ENCODE results near the gene GPR143.
A peak's percentile ranks its signal among the peaks of the same experiment; 100 is the strongest.

GPR143 gene

GRCh38 chrX:9708923-9709553, 56.6 kb downstream of the GPR143 start:
- FAIRE-seq: no peak
- peak; percentile 8 for DNase-seq (ENCODE audit: insufficient read length, low spot score)
- TF ChIP-seq POLR2A (IDR thresholded peaks at IDR 0.05; ENCODE audit: low read depth, low read length): no peak

- FAIRE-seq (no peak), DNase-seq (ENCODE audit: insufficient read length, low spot score) (no peak)
- TF ChIP-seq POLR2A (IDR thresholded peaks at IDR 0.05; ENCODE audit: low read depth, low read length): no peak
These were observed 57.6 kb downstream of the GPR143 start for GRCh38 chrX:9708086-9708485.

GRCh38 chrX:9707306-9708033, 58.2 kb downstream of the GPR143 start:
- no peak for DNase-seq (ENCODE audit: insufficient read length, low spot score)
- FAIRE-seq: no peak
- no peak for TF ChIP-seq POLR2A (IDR thresholded peaks at IDR 0.05; ENCODE audit: low read depth, low read length)

GRCh38 chrX:9706421-9706820, 59.2 kb downstream of the GPR143 start:
- DNase-seq (ENCODE audit: insufficient read length, low spot score): no peak
- no peak for FAIRE-seq
- TF ChIP-seq POLR2A (IDR thresholded peaks at IDR 0.05; ENCODE audit: low read depth, low read length): no peak

GRCh38 chrX:9704876-9705465, 60.7 kb downstream of the GPR143 start:
- FAIRE-seq: no peak
- DNase-seq (ENCODE audit: insufficient read length, low spot score): no peak
- TF ChIP-seq POLR2A (IDR thresholded peaks at IDR 0.05; ENCODE audit: low read depth, low read length): no peak

- FAIRE-seq (no peak), DNase-seq (ENCODE audit: insufficient read length, low spot score) (no peak)
These were observed 62.2 kb downstream of the GPR143 start for GRCh38 chrX:9703406-9703805.

GRCh38 chrX:9701790-9702189, 63.9 kb downstream of the GPR143 start:
- TF ChIP-seq POLR2A (IDR thresholded peaks at IDR 0.05; ENCODE audit: low read depth, low read length): no peak
- no peak for FAIRE-seq
- no peak for DNase-seq (ENCODE audit: insufficient read length, low spot score)

More at GRCh38 chrX:9703406-9703805, 62.2 kb downstream of the GPR143 start:
- TF ChIP-seq POLR2A (IDR thresholded peaks at IDR 0.05; ENCODE audit: low read depth, low read length): no peak

- FAIRE-seq (no peak), DNase-seq (ENCODE audit: insufficient read length, low spot score) (no peak)
- no peak for TF ChIP-seq POLR2A (IDR thresholded peaks at IDR 0.05; ENCODE audit: low read depth, low read length)
These were observed 65.1 kb downstream of the GPR143 start for GRCh38 chrX:9700555-9700954.

- DNase-seq (ENCODE audit: insufficient read length, low spot score): no peak
- TF ChIP-seq POLR2A (IDR thresholded peaks at IDR 0.05; ENCODE audit: low read depth, low read length): no peak
- no peak for FAIRE-seq
These were observed 67.1 kb downstream of the GPR143 start for GRCh38 chrX:9698576-9698975.

- DNase-seq (ENCODE audit: insufficient read length, low spot score): no peak
- TF ChIP-seq POLR2A (IDR thresholded peaks at IDR 0.05; ENCODE audit: low read depth, low read length): no peak
- no peak for FAIRE-seq
These were observed 72.2 kb downstream of the GPR143 start for GRCh38 chrX:9693307-9694001.

GRCh38 chrX:9690046-9690445, 75.6 kb downstream of the GPR143 start:
- no peak for FAIRE-seq
- DNase-seq (ENCODE audit: insufficient read length, low spot score): no peak

GRCh38 chrX:9688833-9689232, 76.8 kb downstream of the GPR143 start:
- FAIRE-seq: no peak
- no peak for DNase-seq (ENCODE audit: insufficient read length, low spot score)
- no peak for TF ChIP-seq POLR2A (IDR thresholded peaks at IDR 0.05; ENCODE audit: low read depth, low read length)

More at GRCh38 chrX:9690046-9690445, 75.6 kb downstream of the GPR143 start:
- TF ChIP-seq POLR2A (IDR thresholded peaks at IDR 0.05; ENCODE audit: low read depth, low read length): no peak

- DNase-seq (ENCODE audit: insufficient read length, low spot score): no peak
- TF ChIP-seq POLR2A (IDR thresholded peaks at IDR 0.05; ENCODE audit: low read depth, low read length): no peak
- FAIRE-seq: no peak
These were observed 77.7 kb downstream of the GPR143 start for GRCh38 chrX:9687899-9688298.

GRCh38 chrX:9683350-9683749, 82.3 kb downstream of the GPR143 start:
- FAIRE-seq (no peak), DNase-seq (ENCODE audit: insufficient read length, low spot score) (no peak)
- no peak for TF ChIP-seq POLR2A (IDR thresholded peaks at IDR 0.05; ENCODE audit: low read depth, low read length)

All from H54 (cell line).